Glutamatergic neuron (in vitro differentiated cells): ENCODE measurements around the gene DDX6. TPM values are rescaled to one million over a fixed set of nuclear protein-coding genes. Genes with fewer than 3 reads are reported as not detected.
"Not testable (repeated sequence)": the region's sequence is repeated elsewhere in the genome, so short reads cannot be mapped to it uniquely, and the experiment has no call there.

Experiments used
- DNase-seq: peaks from one replicate; pipeline ENCODE4 v3.0.0; 2022
- H3K27ac Mint-ChIP-seq: one replicate; pipeline ENCODE4 v1.8.0; 2020; ENCODE audit warnings: mild to moderate bottlenecking, mixed read lengths, inconsistent platforms; ENCODE audit not compliant: unreplicated experiment
- H3K27me3 Mint-ChIP-seq: one replicate; pipeline ENCODE4 v1.8.0; 2020; ENCODE audit warnings: mild to moderate bottlenecking, moderate library complexity, mixed read lengths, inconsistent platforms; ENCODE audit not compliant: unreplicated experiment
- H3K36me3 Mint-ChIP-seq: one replicate; pipeline ENCODE4 v1.8.0; 2020; ENCODE audit warnings: mild to moderate bottlenecking, mixed read lengths, inconsistent platforms; ENCODE audit not compliant: unreplicated experiment
- H3K4me1 Mint-ChIP-seq: one replicate; pipeline ENCODE4 v1.8.0; 2020; ENCODE audit warnings: mild to moderate bottlenecking, low read depth, mixed read lengths, inconsistent platforms; ENCODE audit not compliant: unreplicated experiment
- H3K4me3 Mint-ChIP-seq: one replicate; pipeline ENCODE4 v1.8.0; 2020; ENCODE audit warnings: mild to moderate bottlenecking, mixed read lengths, inconsistent platforms; ENCODE audit not compliant: unreplicated experiment
- H3K9me3 Mint-ChIP-seq: one replicate; pipeline ENCODE4 v1.8.0; 2020; ENCODE audit warnings: mild to moderate bottlenecking, moderate library complexity, mixed read lengths, inconsistent platforms; ENCODE audit not compliant: unreplicated experiment
- total RNA-seq: library from RNA; stranded (reverse); fragmentation: NEBNext Ultra II Directional; extraction: Animal tissue kit (Norgen Biotek cat#: 25700); gene quantifications from one replicate; pipeline ENCODE4 v1.2.1, GENCODE V29; 2021; ENCODE audit not compliant: unreplicated experiment
- TF ChIP-seq, protein P1 (sequence below): fragments of 200-600 bp; sonication (generic); IDR thresholded peaks from one replicate; pipeline ENCODE4 v1.5.0; 2021; ENCODE audit not compliant: partially characterized antibody, unreplicated experiment

The DDX6 gene
- total RNA-seq, 1 donor from 2014 or later = 188 TPM

DNA sequence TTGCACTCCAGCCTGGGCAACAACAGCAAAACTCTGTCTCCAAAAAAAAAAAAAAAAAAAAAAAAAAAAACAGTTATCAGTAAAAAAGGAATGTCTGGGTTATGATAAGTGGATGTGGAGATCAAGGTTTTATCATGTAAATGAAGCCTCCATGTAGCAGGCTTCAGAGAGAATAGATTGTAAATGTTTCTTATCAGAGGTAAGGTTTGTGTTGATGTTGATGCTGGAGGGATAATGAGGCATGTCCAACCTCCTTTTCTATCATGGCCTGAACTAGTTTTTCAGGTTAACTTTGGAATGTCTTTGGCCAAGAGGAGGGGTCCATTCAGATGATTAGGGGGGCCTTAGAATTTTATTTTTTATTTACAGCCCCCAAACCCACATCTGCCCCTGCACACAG, 76.1 kb downstream of the DDX6 start:
- no peak overlapping the region for H3K4me3 Mint-ChIP-seq
- H3K27ac Mint-ChIP-seq = no peak overlapping the region
- H3K36me3 Mint-ChIP-seq = no peaks in the 10 kb centered on the region
- H3K9me3 Mint-ChIP-seq = no peaks in the 10 kb centered on the region
- peaks cover 23% of the 10 kb centered on the region for H3K4me1 Mint-ChIP-seq
- no peaks in the 10 kb centered on the region for H3K27me3 Mint-ChIP-seq
- TF ChIP-seq, protein P1, sequence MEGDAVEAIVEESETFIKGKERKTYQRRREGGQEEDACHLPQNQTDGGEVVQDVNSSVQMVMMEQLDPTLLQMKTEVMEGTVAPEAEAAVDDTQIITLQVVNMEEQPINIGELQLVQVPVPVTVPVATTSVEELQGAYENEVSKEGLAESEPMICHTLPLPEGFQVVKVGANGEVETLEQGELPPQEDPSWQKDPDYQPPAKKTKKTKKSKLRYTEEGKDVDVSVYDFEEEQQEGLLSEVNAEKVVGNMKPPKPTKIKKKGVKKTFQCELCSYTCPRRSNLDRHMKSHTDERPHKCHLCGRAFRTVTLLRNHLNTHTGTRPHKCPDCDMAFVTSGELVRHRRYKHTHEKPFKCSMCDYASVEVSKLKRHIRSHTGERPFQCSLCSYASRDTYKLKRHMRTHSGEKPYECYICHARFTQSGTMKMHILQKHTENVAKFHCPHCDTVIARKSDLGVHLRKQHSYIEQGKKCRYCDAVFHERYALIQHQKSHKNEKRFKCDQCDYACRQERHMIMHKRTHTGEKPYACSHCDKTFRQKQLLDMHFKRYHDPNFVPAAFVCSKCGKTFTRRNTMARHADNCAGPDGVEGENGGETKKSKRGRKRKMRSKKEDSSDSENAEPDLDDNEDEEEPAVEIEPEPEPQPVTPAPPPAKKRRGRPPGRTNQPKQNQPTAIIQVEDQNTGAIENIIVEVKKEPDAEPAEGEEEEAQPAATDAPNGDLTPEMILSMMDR = no peak
- no peak for DNase-seq

DNA sequence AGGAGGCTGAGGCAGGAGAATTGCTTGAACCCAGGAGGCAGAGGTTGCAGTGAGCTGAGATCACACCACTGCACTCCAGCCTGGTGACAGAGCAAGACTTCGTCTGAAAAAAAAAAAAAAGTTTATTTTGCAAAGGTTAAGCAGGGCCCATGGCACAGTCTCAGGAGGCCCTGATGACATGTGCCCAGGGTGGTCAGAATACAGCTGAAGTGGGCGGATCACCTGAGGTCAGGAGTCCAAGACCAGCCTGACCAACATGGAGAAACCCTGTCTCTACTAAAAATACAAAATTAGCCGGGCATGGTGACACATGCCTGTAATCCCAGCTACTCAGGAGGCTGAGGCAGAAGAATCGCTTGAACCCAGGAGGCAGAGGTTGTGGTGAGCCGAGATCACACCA, 76.5 kb downstream of the DDX6 start:
- H3K27me3 Mint-ChIP-seq, H3K27ac Mint-ChIP-seq, H3K36me3 Mint-ChIP-seq, H3K9me3 Mint-ChIP-seq, DNase-seq, H3K4me3 Mint-ChIP-seq: not testable (repeated sequence)
- H3K4me1 Mint-ChIP-seq = peaks cover 21% of the 10 kb centered on the region

DNA sequence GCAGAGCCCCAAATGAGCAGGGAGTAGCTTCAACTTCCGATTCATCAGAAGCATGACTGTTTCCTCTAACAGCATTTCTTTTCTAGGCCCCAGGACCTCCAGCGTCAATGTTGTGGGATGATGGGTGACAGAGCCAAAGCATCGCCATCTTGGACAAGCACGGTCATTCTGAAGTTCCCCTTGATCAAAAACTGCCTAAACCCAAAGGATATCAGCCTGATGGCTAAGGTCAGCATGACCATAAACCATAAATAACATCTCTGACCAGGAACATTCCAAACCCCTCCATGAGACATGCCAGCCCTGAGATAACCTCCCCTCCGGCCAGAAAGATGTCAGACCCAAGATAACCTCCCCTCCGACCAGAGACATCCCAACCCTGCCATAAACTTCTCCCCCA, 82.7 kb downstream of the DDX6 start:
- Mint-ChIP-seq H3K9me3 (no peaks in the 10 kb centered on the region), H3K27me3 (no peaks in the 10 kb centered on the region), H3K27ac (no peak overlapping the region), H3K4me1 (peaks cover 3% of the 10 kb centered on the region), H3K4me3 (no peak overlapping the region), H3K36me3 (no peaks in the 10 kb centered on the region)
- no peak for DNase-seq
- TF ChIP-seq, protein P1 = no peak

DNA sequence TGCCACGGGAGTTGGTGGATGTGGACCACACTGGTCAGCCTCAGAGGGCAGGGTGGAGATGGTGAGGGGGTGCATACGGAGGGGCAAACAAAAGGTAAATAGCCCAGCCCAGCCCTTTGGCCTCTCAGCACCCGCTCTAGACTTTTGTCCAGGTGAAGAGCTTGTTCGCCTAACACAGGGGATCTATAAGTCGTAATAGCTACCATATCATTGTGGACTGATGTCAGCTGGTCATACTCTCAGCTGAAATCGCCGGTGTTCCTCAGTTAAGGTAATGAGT, 84.5 kb downstream of the DDX6 start:
- no peak overlapping the region for H3K4me3 Mint-ChIP-seq
- H3K36me3 Mint-ChIP-seq = no peaks in the 10 kb centered on the region
- peaks cover 3% of the 10 kb centered on the region for H3K4me1 Mint-ChIP-seq
- no peak for DNase-seq
- no peaks in the 10 kb centered on the region for H3K27me3 Mint-ChIP-seq
- H3K27ac Mint-ChIP-seq = no peak overlapping the region
- H3K9me3 Mint-ChIP-seq = no peaks in the 10 kb centered on the region
- TF ChIP-seq, protein P1 = no peak

DNA sequence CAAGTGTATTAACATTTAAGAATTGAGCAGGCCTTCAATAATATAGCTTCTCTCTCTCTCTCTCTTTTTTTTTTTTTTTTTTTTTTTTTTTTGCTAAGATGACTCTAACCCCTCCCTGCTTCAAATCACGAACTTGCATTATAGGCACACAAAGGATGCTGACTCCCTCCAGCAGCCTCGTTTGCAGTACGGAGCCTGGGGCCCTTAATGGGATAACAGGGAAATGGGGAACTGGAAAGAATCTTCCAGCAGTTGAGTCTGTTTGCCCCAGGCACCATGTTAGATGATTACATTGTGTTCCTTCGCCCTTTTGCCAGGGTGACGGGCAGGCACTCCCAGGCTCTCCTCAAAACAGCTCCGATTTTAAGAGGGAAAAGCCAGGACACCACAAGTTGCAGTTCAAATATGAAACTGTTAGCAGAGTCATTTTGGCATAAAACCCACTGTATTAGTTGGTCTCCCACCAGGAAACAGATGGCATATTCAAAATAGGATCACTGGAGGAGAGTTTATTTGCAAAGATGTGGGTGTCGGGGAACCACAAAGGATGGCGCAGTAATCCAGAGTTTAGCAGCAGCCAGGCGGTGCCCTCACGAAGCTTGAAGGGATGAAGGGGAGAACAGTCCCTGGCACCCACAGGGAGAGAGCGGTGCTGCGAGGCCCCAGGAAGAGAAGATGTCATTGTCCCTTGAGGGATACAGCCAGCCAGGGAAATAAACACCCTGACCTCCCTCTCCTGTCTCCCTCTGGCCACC, 85.0 kb downstream of the DDX6 start:
- H3K27me3 Mint-ChIP-seq = no peaks in the 10 kb centered on the region
- no peaks in the 10 kb centered on the region for H3K9me3 Mint-ChIP-seq
- H3K27ac Mint-ChIP-seq = no peak overlapping the region
- DNase-seq = no peak
- H3K4me3 Mint-ChIP-seq = no peak overlapping the region
- H3K36me3 Mint-ChIP-seq = no peaks in the 10 kb centered on the region
- H3K4me1 Mint-ChIP-seq = peaks cover 3% of the 10 kb centered on the region
- TF ChIP-seq, protein P1 = no peak
